Mesendoderm (in vitro differentiated cells): ENCODE measurements around the gene GNG5.

Source experiments
- DNase-seq: peaks from one replicate; pipeline ENCODE4 v3.0.0; 2013
- H2AK5ac ChIP-seq: 2 replicates; pipeline ENCODE4 v1.6.1; 2013; ENCODE audit warnings: low read length, inconsistent platforms
- H2BK120ac ChIP-seq: 2 replicates; pipeline ENCODE4 v1.6.1; 2013; ENCODE audit warnings: low read depth, mild to moderate bottlenecking, low read length, moderate library complexity, mixed read lengths
- H2BK15ac ChIP-seq: replicated peaks from 2 replicates; pipeline ENCODE4 v1.6.1; 2013; ENCODE audit warnings: low read depth, mild to moderate bottlenecking, moderate library complexity
- H2BK5ac ChIP-seq: 2 replicates; pipeline ENCODE4 v1.6.1; 2013; ENCODE audit warnings: low read length, inconsistent platforms
- H3K18ac ChIP-seq: 2 replicates; pipeline ENCODE4 v1.6.1; 2013; ENCODE audit warnings: mild to moderate bottlenecking, low read length, mixed read lengths
- H3K23ac ChIP-seq: one replicate; pipeline ENCODE4 v1.6.1; 2013; ENCODE audit warnings: low read length
- H3K27ac ChIP-seq: 2 replicates; pipeline ENCODE4 v1.5.1; 2013; ENCODE audit warnings: low read depth, mild to moderate bottlenecking, inconsistent platforms, low read length, moderate library complexity
- H3K27me3 ChIP-seq: 2 replicates; pipeline ENCODE4 v1.6.1; 2013; ENCODE audit warnings: low read length, control low read depth, mild to moderate bottlenecking, inconsistent platforms; ENCODE audit not compliant: insufficient read depth, poor library complexity
- H3K36me3 ChIP-seq: 2 replicates; pipeline ENCODE4 v1.6.1; 2013; ENCODE audit warnings: low read length, inconsistent platforms; ENCODE audit not compliant: control insufficient read depth, insufficient read depth
- H3K4ac ChIP-seq: one replicate; pipeline ENCODE4 v1.6.1; 2013; ENCODE audit warnings: low read depth, mild to moderate bottlenecking, low read length, moderate library complexity
- H3K4me1 ChIP-seq: 2 replicates; pipeline ENCODE4 v1.6.1; 2013; ENCODE audit warnings: low read depth, low read length, inconsistent platforms; ENCODE audit not compliant: control insufficient read depth
- H3K4me2 ChIP-seq: 2 replicates; pipeline ENCODE4 v1.6.1; 2013; ENCODE audit warnings: low read length
- H3K4me3 ChIP-seq: 2 replicates; pipeline ENCODE4 v1.5.1; 2013; ENCODE audit warnings: mild to moderate bottlenecking, low read length
- H3K56ac ChIP-seq: one replicate; pipeline ENCODE4 v1.6.1; 2013; ENCODE audit warnings: low read length
- H3K79me1 ChIP-seq: 2 replicates; pipeline ENCODE4 v1.6.1; 2013; ENCODE audit warnings: low read length, inconsistent platforms
- H3K79me2 ChIP-seq: 2 replicates; pipeline ENCODE4 v1.6.1; 2013; ENCODE audit warnings: mild to moderate bottlenecking, low read length; ENCODE audit not compliant: control insufficient read depth, insufficient read depth
- H3K9ac ChIP-seq: 2 replicates; pipeline ENCODE4 v1.6.1; 2013; ENCODE audit warnings: low read length, inconsistent platforms
- H4K5ac ChIP-seq: one replicate; pipeline ENCODE4 v1.6.1; 2013; ENCODE audit warnings: low read length
- H4K8ac ChIP-seq: one replicate; pipeline ENCODE4 v1.6.1; 2013; ENCODE audit warnings: low read depth, mild to moderate bottlenecking, control low read depth, low read length, moderate library complexity
- WGBS: extraction: QIAGEN DNeasy Blood & Tissue Kit; methylation state at CpG from one replicate; pipeline ENCODE4 v1.1.7; 2013; ENCODE audit warnings: low lambda C conversion rate, missing lambda C conversion rate; ENCODE audit not compliant: insufficient coverage; ENCODE audit errors: extremely low coverage; 5-methylcytosine and 5-hydroxymethylcytosine counted together

Gene GNG5

GRCh38 chr1:84497631-84498275, 8.6 kb downstream of the GNG5 start:
- H3K56ac ChIP-seq, result no peak overlapping the region
- no peak for DNase-seq
- no peak overlapping the region for H2BK5ac ChIP-seq
- H3K4ac ChIP-seq, result no peak overlapping the region
- H3K79me1 ChIP-seq, result no peaks in the 10 kb centered on the region
- no peak overlapping the region for H3K18ac ChIP-seq
- H4K8ac ChIP-seq, result no peak overlapping the region
- H2AK5ac ChIP-seq, result no peak overlapping the region
- H3K4me3 ChIP-seq, result no peak overlapping the region
- H2BK120ac ChIP-seq, result no peak overlapping the region
- H3K23ac ChIP-seq, result no peak overlapping the region
- no peak overlapping the region for H2BK15ac ChIP-seq
- H3K79me2 ChIP-seq, result no peaks in the 10 kb centered on the region
- no peaks in the 10 kb centered on the region for H3K27me3 ChIP-seq
- no peak overlapping the region for H3K4me2 ChIP-seq
- no peaks in the 10 kb centered on the region for H3K4me1 ChIP-seq
- WGBS, result no CpG with 5 or more reads among the region's 2 CpGs
- no peak overlapping the region for H3K9ac ChIP-seq
- H3K27ac ChIP-seq, result no peak overlapping the region
- no peak overlapping the region for H4K5ac ChIP-seq
- no peaks in the 10 kb centered on the region for H3K36me3 ChIP-seq

GRCh38 chr1:84496498-84496897, 9.9 kb downstream of the GNG5 start:
- Histone ChIP-seq H2AK5ac (no peak overlapping the region), H3K56ac (no peak overlapping the region), H4K5ac (no peak overlapping the region), H4K8ac (no peak overlapping the region), H3K27ac (no peak overlapping the region), H3K79me1 (no peaks in the 10 kb centered on the region), H2BK120ac (no peak overlapping the region), H2BK15ac (no peak overlapping the region), H3K4me2 (no peak overlapping the region), H3K4me3 (no peak overlapping the region), H3K79me2 (no peaks in the 10 kb centered on the region), H3K4me1 (no peaks in the 10 kb centered on the region), H2BK5ac (no peak overlapping the region), H3K4ac (no peak overlapping the region), H3K36me3 (no peaks in the 10 kb centered on the region), H3K9ac (no peak overlapping the region), H3K27me3 (no peaks in the 10 kb centered on the region), H3K18ac (no peak overlapping the region), H3K23ac (no peak overlapping the region)
- no peak for DNase-seq
- no CpG with 5 or more reads among the region's 3 CpGs for WGBS

- H3K4me3 ChIP-seq, result no peak overlapping the region
- H2AK5ac ChIP-seq, result no peak overlapping the region
- H2BK120ac ChIP-seq, result no peak overlapping the region
- no peak for DNase-seq
- H3K36me3 ChIP-seq, result peaks cover 3% of the 10 kb centered on the region
- no peaks in the 10 kb centered on the region for H3K79me2 ChIP-seq
- H3K23ac ChIP-seq, result no peak overlapping the region
- no CpG with 5 or more reads among the region's 1 CpG for WGBS
- no peak overlapping the region for H3K4ac ChIP-seq
- no peak overlapping the region for H3K4me2 ChIP-seq
- no peak overlapping the region for H3K56ac ChIP-seq
- no peak overlapping the region for H3K9ac ChIP-seq
- no peaks in the 10 kb centered on the region for H3K4me1 ChIP-seq
- H3K18ac ChIP-seq, result no peak overlapping the region
- H3K79me1 ChIP-seq, result no peaks in the 10 kb centered on the region
- no peak overlapping the region for H4K8ac ChIP-seq
- H4K5ac ChIP-seq, result no peak overlapping the region
- H3K27me3 ChIP-seq, result no peaks in the 10 kb centered on the region
- H3K27ac ChIP-seq, result no peak overlapping the region
- H2BK15ac ChIP-seq, result no peak overlapping the region
- H2BK5ac ChIP-seq, result no peak overlapping the region
Observed at GRCh38 chr1:84493747-84494146, 12.6 kb downstream of the GNG5 start.

GRCh38 chr1:84492726-84493125, 13.7 kb downstream of the GNG5 start:
- H2BK15ac ChIP-seq, result no peak overlapping the region
- H4K5ac ChIP-seq, result no peak overlapping the region
- H3K27me3 ChIP-seq, result no peaks in the 10 kb centered on the region
- no peak overlapping the region for H3K9ac ChIP-seq
- H3K4me3 ChIP-seq, result no peak overlapping the region
- no peaks in the 10 kb centered on the region for H3K79me1 ChIP-seq
- H2BK5ac ChIP-seq, result no peak overlapping the region
- no peak for DNase-seq
- WGBS, result no CpG with 5 or more reads among the region's 1 CpG
- H3K79me2 ChIP-seq, result no peaks in the 10 kb centered on the region
- H3K56ac ChIP-seq, result no peak overlapping the region
- H3K4me1 ChIP-seq, result no peaks in the 10 kb centered on the region
- H3K27ac ChIP-seq, result no peak overlapping the region
- H2AK5ac ChIP-seq, result no peak overlapping the region
- H3K4ac ChIP-seq, result no peak overlapping the region
- no peak overlapping the region for H3K4me2 ChIP-seq
- no peak overlapping the region for H3K18ac ChIP-seq
- H4K8ac ChIP-seq, result no peak overlapping the region
- H3K23ac ChIP-seq, result no peak overlapping the region
- no peak overlapping the region for H2BK120ac ChIP-seq
- peaks cover 3% of the 10 kb centered on the region for H3K36me3 ChIP-seq

GRCh38 chr1:84489766-84490165, 16.6 kb downstream of the GNG5 start:
- Histone ChIP-seq H3K4me2 (no peak overlapping the region), H3K4ac (no peak overlapping the region), H3K27me3 (no peaks in the 10 kb centered on the region), H3K23ac (no peak overlapping the region), H3K79me1 (no peaks in the 10 kb centered on the region), H2BK120ac (no peak overlapping the region), H2BK5ac (no peak overlapping the region), H4K8ac (no peak overlapping the region), H4K5ac (no peak overlapping the region), H3K79me2 (peaks cover 2% of the 10 kb centered on the region), H3K4me3 (no peak overlapping the region), H3K9ac (no peak overlapping the region), H2AK5ac (no peak overlapping the region), H3K4me1 (no peaks in the 10 kb centered on the region), H3K27ac (no peak overlapping the region), H3K36me3 (peaks cover 3% of the 10 kb centered on the region), H3K18ac (no peak overlapping the region), H3K56ac (no peak overlapping the region), H2BK15ac (no peak overlapping the region)
- DNase-seq, result no peak
- WGBS, result no CpG with 5 or more reads among the region's 2 CpGs

- Histone ChIP-seq H3K36me3 (peaks cover 3% of the 10 kb centered on the region), H3K23ac (no peak overlapping the region), H3K4me2 (no peak overlapping the region), H3K9ac (no peak overlapping the region), H2BK5ac (no peak overlapping the region), H4K8ac (no peak overlapping the region), H4K5ac (no peak overlapping the region), H2AK5ac (no peak overlapping the region), H3K4me3 (no peak overlapping the region), H3K79me1 (no peaks in the 10 kb centered on the region), H3K27ac (no peak overlapping the region), H3K56ac (no peak overlapping the region), H2BK120ac (no peak overlapping the region), H3K79me2 (peaks cover 2% of the 10 kb centered on the region), H3K18ac (no peak overlapping the region), H3K4ac (no peak overlapping the region), H3K4me1 (no peaks in the 10 kb centered on the region), H3K27me3 (no peaks in the 10 kb centered on the region), H2BK15ac (no peak overlapping the region)
- DNase-seq, result no peak
- WGBS, result no CpG with 5 or more reads among the region's 3 CpGs
Observed at GRCh38 chr1:84488107-84488506, 18.3 kb downstream of the GNG5 start.
